Endothelial cell of umbilical vein (primary cell): ENCODE measurements around the gene GATA6. TPM values are rescaled to one million over a fixed set of nuclear protein-coding genes. Genes with fewer than 3 reads are reported as not detected.

ENCODE experiments used
- BruUV-seq: library from RNA; stranded (reverse); fragments of 400-500 nt; replicated peaks from 2 replicates; lab custom pipeline; 2021; lab: Mats Ljungman, UMichigan
- CTCF ChIA-PET: fragments of 300-600, 350-600 bp; sonication (Branson Sonifier 250); formaldehyde crosslinking; loops from one replicate; lab custom pipeline; 2021; ENCODE audit warnings: antibody characterized with exemption, inconsistent platforms; lab: Charles Lee
- POLR2A ChIA-PET: fragments of 300-600, 350-600 bp; sonication (Branson Sonifier 250); formaldehyde crosslinking; loops from one replicate; lab custom pipeline; 2021; ENCODE audit warnings: antibody characterized with exemption, inconsistent platforms; lab: Charles Lee
- DNase-seq: peaks from one replicate; pipeline ENCODE4 v3.0.0-alpha.2; 2011; ENCODE audit warnings: low read depth, low spot score
- FAIRE-seq: peaks from 2 replicates; lab custom pipeline; 2011; peaks lifted over from hg19 to GRCh38; lab: Jason Lieb, UNC
- H2AFZ ChIP-seq: 2 replicates; pipeline ENCODE4 v1.6.0; 2012; ENCODE audit warnings: low read depth, low read length, control low read depth, inconsistent platforms
- H3K27ac ChIP-seq: 2 replicates; pipeline ENCODE4 v1.5.1; 2011; ENCODE audit warnings: low read depth, mild to moderate bottlenecking, control low read depth, low read length, moderate library complexity; ENCODE audit not compliant: insufficient read depth
- H3K27me3 ChIP-seq, 2 experiments: 2 replicates each; pipeline versions ENCODE4 v1.6.0 to v1.6.1; 2011; ENCODE audit warnings: low read length in 2 of 2, mixed read lengths in 1 of 2; ENCODE audit not compliant: control insufficient read depth in 2 of 2, insufficient read depth in 2 of 2
- H3K36me3 ChIP-seq, 2 experiments: 2 replicates in 1 of 2; 3 replicates in 1 of 2; pipeline ENCODE4 v1.5.1; 2011; ENCODE audit warnings: low read length in 2 of 2, mild to moderate bottlenecking in 1 of 2, moderate library complexity in 1 of 2; ENCODE audit not compliant: control insufficient read depth in 2 of 2, insufficient read depth in 2 of 2; ENCODE audit errors: extremely low read depth in 1 of 2
- H3K4me1 ChIP-seq: 3 replicates; pipeline ENCODE4 v1.5.1; 2011; ENCODE audit warnings: mild to moderate bottlenecking, low read length; ENCODE audit not compliant: control insufficient read depth, insufficient read depth; ENCODE audit errors: extremely low read depth
- H3K4me2 ChIP-seq: 2 replicates; pipeline ENCODE4 v1.6.1; 2011; ENCODE audit warnings: low read length, control low read depth, mixed read lengths; ENCODE audit not compliant: insufficient read depth
- H3K4me3 ChIP-seq, 3 experiments: fragments of 200-600 bp in 1 of 3; sonication (generic), shearing (Covaris generic) in 1 of 3; replicated peaks in 1 of 3; 2 replicates each; pipeline ENCODE4 v1.5.1; 2011 to 2016; ENCODE audit warnings: control low read depth in 3 of 3, low read length in 3 of 3, mild to moderate bottlenecking in 2 of 3, inconsistent platforms in 1 of 3, low read depth in 1 of 3, moderate library complexity in 1 of 3; ENCODE audit not compliant: insufficient read depth in 1 of 3
- H3K79me2 ChIP-seq: 2 replicates; pipeline ENCODE4 v1.6.0; 2012; ENCODE audit warnings: low read length, inconsistent platforms; ENCODE audit not compliant: control insufficient read depth, insufficient read depth
- H3K9ac ChIP-seq: replicated peaks from 2 replicates; pipeline ENCODE3; 2011; ENCODE audit warnings: low read length, control low read depth; ENCODE audit not compliant: insufficient read depth; ENCODE audit errors: extremely low read depth
- H3K9me1 ChIP-seq: replicated peaks from 3 replicates; pipeline ENCODE4 v1.6.0; 2011; ENCODE audit warnings: mild to moderate bottlenecking, low read length; ENCODE audit not compliant: control insufficient read depth, insufficient read depth; ENCODE audit errors: extremely low read depth
- H3K9me3 ChIP-seq: replicated peaks from 2 replicates; pipeline ENCODE4 v1.5.1; 2012; ENCODE audit warnings: low read length, inconsistent platforms; ENCODE audit not compliant: control insufficient read depth, insufficient read depth
- H4K20me1 ChIP-seq: replicated peaks from 2 replicates; pipeline ENCODE3; 2011; ENCODE audit warnings: mild to moderate bottlenecking, low read length; ENCODE audit not compliant: control insufficient read depth, insufficient read depth; ENCODE audit errors: extremely low read depth
- FOS ChIP-seq: IDR thresholded peaks from 2 replicates; pipeline ENCODE4 v1.6.1; 2011; ENCODE audit warnings: mild to moderate bottlenecking, low read length, moderate library complexity, borderline replicate concordance; ENCODE audit not compliant: insufficient read depth
- JUN ChIP-seq: IDR thresholded peaks from 2 replicates; pipeline ENCODE4 v1.6.1; 2011; ENCODE audit warnings: borderline replicate concordance, low read depth; ENCODE audit not compliant: insufficient read length, insufficient read depth
- MAX ChIP-seq: IDR thresholded peaks from 2 replicates; pipeline ENCODE4 v1.6.1; 2011; ENCODE audit not compliant: insufficient read depth, insufficient read length
- POLR2A ChIP-seq: IDR thresholded peaks from 2 replicates; pipeline ENCODE4 v1.6.1; 2012; ENCODE audit warnings: low read depth, mild to moderate bottlenecking, control low read depth, low read length
- POLR2AphosphoS5 ChIP-seq: IDR thresholded peaks from 2 replicates; pipeline ENCODE4 v1.6.1; 2012; ENCODE audit warnings: low read depth, mild to moderate bottlenecking, control low read depth, low read length, moderate library complexity; ENCODE audit not compliant: insufficient read depth
- dilution Hi-C: fragments of 300-500 bp; cut with MboI; formaldehyde crosslinking; loops from one replicate; pipeline ENCODE4 v1.15.0; 2019; ENCODE audit warnings: low sequenced_read_pairs; ENCODE audit not compliant: extremely low pct_ligation_motif_present
- intact Hi-C: fragments of 100-400 bp; cut with micrococcal nuclease; formaldehyde crosslinking; loops from one replicate; pipeline ENCODE4 v1.10.0; 2022
- polyA plus RNA-seq, 4 experiments: library from polyadenylated mRNA; depleted of rRNA in 3 of 4; stranded (reverse) in 3 of 4; unstranded in 1 of 4; fragments of >200 nt; gene quantifications; 2 replicates each; pipeline versions ENCODE4 v1.2.1 to v1.2.3, GENCODE V29; 2011 to 2012; ENCODE audit warnings: missing spikeins in 1 of 4
- total RNA-seq: library from RNA; stranded (reverse); gene quantifications from 2 replicates; pipeline ENCODE4 v1.2.3, GENCODE V29; 2021

The GATA6 gene
- total and polyA plus RNA-seq, 2 donors (not counting 3 experiments of a cell fraction or from before 2014, with no cell fraction given), result 4.1 to 14.6 TPM

DNA sequence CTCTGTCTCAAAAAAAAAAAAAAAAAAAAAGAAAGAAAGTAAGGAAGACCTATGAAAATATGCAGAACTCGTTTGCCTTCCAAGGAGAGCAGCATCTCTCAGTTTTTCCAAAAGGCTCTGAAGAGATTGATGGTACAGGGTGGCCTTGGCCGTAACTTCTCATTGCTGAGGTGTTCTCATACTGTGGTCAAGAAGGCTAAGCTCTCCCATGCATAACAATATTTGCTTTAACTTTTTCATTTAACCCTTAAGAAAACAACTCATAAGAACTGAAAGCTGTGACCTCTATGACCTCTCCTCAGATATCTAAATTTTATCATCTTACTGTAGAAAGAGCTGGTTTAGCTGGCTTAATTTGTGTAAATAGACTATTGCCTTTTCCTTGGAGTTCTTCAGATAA is 37.1 kb upstream of the GATA6 start:
- Histone ChIP-seq H3K4me1 (no peaks in the 10 kb centered on the region), H3K79me2 (no peaks in the 10 kb centered on the region), H3K27ac (no peak overlapping the region), H3K9me1 (no peaks in the 10 kb centered on the region), H3K27me3 (peaks cover 6 to 7% of the 10 kb centered on the region in 2 experiments), H3K36me3 (no peaks in the 10 kb centered on the region), H3K4me3 (no peak overlapping the region), H3K9me3 (no peaks in the 10 kb centered on the region), H3K4me2 (no peak overlapping the region), H2AFZ (no peak overlapping the region), H4K20me1 (no peaks in the 10 kb centered on the region), H3K9ac (no peak overlapping the region)
- ChIA-PET POLR2A (no interaction called here), CTCF (interaction anchor here (1.3 kb wide), 1 partner anchor 12 kb away, joined by 6 read pairs; no protein-coding TSS in a partner anchor)
- TF ChIP-seq MAX, result no peak
- no peak for TF ChIP-seq POLR2A
- no peak for TF ChIP-seq JUN
- dilution Hi-C loops, result no loop called here
- intact Hi-C loops, result no loop called here
- no peak for DNase-seq
- no TSS peak for BruUV-seq
- no peak for FAIRE-seq

- H3K27ac ChIP-seq, result no peak overlapping the region
- no peak overlapping the region for H2AFZ ChIP-seq
- H3K79me2 ChIP-seq, result no peaks in the 10 kb centered on the region
- H3K27me3 ChIP-seq, result peaks cover 6 to 7% of the 10 kb centered on the region in 2 experiments
- BruUV-seq, result no TSS peak
- POLR2A ChIA-PET, result no interaction called here
- no peaks in the 10 kb centered on the region for H4K20me1 ChIP-seq
- H3K9ac ChIP-seq, result no peak overlapping the region
- dilution Hi-C loops, result no loop called here
- no peaks in the 10 kb centered on the region for H3K9me1 ChIP-seq
- no peaks in the 10 kb centered on the region for H3K36me3 ChIP-seq
- intact Hi-C loops, result no loop called here
- no peak overlapping the region for H3K4me3 ChIP-seq
- no peak for FAIRE-seq
- TF ChIP-seq FOS, result no peak
- TF ChIP-seq POLR2AphosphoS5, result no peak
- H3K4me2 ChIP-seq, result no peak overlapping the region
- H3K9me3 ChIP-seq, result no peaks in the 10 kb centered on the region
- no peak for DNase-seq
- CTCF ChIA-PET, result interaction anchor here (1.3 kb wide), 1 partner anchor 12 kb away, joined by 6 read pairs; no protein-coding TSS in a partner anchor
- no peaks in the 10 kb centered on the region for H3K4me1 ChIP-seq
These were observed 36.6 kb upstream of the GATA6 start for GRCh38 chr18:22132763-22133162.
